OCI-LY1 (cell line): Measurements from ENCODE around the gene OVCH1.

Source experiments
- H2AFZ ChIP-seq: fragments of 200-600 bp; sonication (generic), shearing (Covaris generic); 2 replicates; pipeline ENCODE4 v1.6.0; 2014; ENCODE audit warnings: antibody characterized with exemption, mild to moderate bottlenecking, low read length
- H3F3A ChIP-seq: fragments of 200-600 bp; sonication (generic), shearing (Covaris generic); 2 replicates; pipeline ENCODE4 v1.6.0; 2014; ENCODE audit warnings: mild to moderate bottlenecking, antibody characterized with exemption, low read length, moderate library complexity; ENCODE audit not compliant: insufficient read depth
- H3K27ac ChIP-seq: fragments of 200-600 bp; sonication (generic); 2 replicates; pipeline ENCODE4 v1.5.1; 2014; ENCODE audit warnings: low read length, mixed run types, mild to moderate bottlenecking, low read depth; ENCODE audit not compliant: poor library complexity, severe bottlenecking
- H3K27me3 ChIP-seq: fragments of 200-600 bp; sonication (generic); 2 replicates; pipeline ENCODE4 v1.6.0; 2014; ENCODE audit warnings: antibody characterized with exemption, mild to moderate bottlenecking, low read length, moderate library complexity; ENCODE audit not compliant: insufficient read depth
- H3K36me3 ChIP-seq: fragments of 200-600 bp; sonication (generic); 2 replicates; pipeline ENCODE4 v1.6.1; 2014; ENCODE audit warnings: mild to moderate bottlenecking, antibody characterized with exemption, low read length, moderate library complexity, mixed read lengths; ENCODE audit not compliant: insufficient read depth
- H3K4me1 ChIP-seq: fragments of 200-600 bp; sonication (generic); 2 replicates; pipeline ENCODE4 v1.5.1; 2014; ENCODE audit warnings: mild to moderate bottlenecking, low read length, moderate library complexity; ENCODE audit not compliant: insufficient read depth, severe bottlenecking
- H3K4me2 ChIP-seq: fragments of 200-600 bp; sonication (generic), shearing (Covaris generic); 2 replicates; pipeline ENCODE4 v1.6.1; 2014; ENCODE audit warnings: low read length
- H3K4me3 ChIP-seq: fragments of 200-600 bp; sonication (generic); 2 replicates; pipeline ENCODE4 v1.5.1; 2014; ENCODE audit warnings: low read length, low read depth, mild to moderate bottlenecking, mixed read lengths; ENCODE audit not compliant: poor library complexity, severe bottlenecking
- H3K79me2 ChIP-seq: fragments of 200-600 bp; shearing (Covaris generic); 2 replicates; pipeline ENCODE4 v1.6.1; 2016; ENCODE audit warnings: mixed run types, low read length, mixed read lengths; ENCODE audit not compliant: insufficient read depth
- H3K9ac ChIP-seq: fragments of 200-600 bp; sonication (generic), shearing (Covaris generic); 2 replicates; pipeline ENCODE4 v1.6.1; 2014; ENCODE audit warnings: mild to moderate bottlenecking, low read length, mixed read lengths
- H3K9me2 ChIP-seq: fragments of 200-600 bp; sonication (generic), shearing (Covaris generic); 2 replicates; pipeline ENCODE4 v1.6.1; 2014; ENCODE audit warnings: low read depth, mild to moderate bottlenecking, low read length, mixed read lengths
- H3K9me3 ChIP-seq: fragments of 200-600 bp; shearing (Covaris generic); 2 replicates; pipeline ENCODE4 v1.6.1; 2014; ENCODE audit warnings: low read length, mixed read lengths
- H4K20me1 ChIP-seq: fragments of 200-600 bp; sonication (generic), shearing (Covaris generic); 2 replicates; pipeline ENCODE4 v1.6.0; 2016; ENCODE audit warnings: mild to moderate bottlenecking, low read length; ENCODE audit not compliant: insufficient read depth
- EZH2 ChIP-seq: fragments of 200-600 bp; sonication (generic), shearing (Covaris generic); IDR thresholded peaks from 2 replicates; pipeline ENCODE4 v1.8.0; 2017; ENCODE audit warnings: borderline replicate concordance, mixed run types, mild to moderate bottlenecking, antibody characterized with exemption, low read length, moderate library complexity, mixed read lengths
- TF ChIP-seq, protein P1 (sequence below): fragments of 200-600 bp; sonication (generic), shearing (Covaris generic); IDR thresholded peaks from 2 replicates; pipeline ENCODE4 v1.5.1; 2017; ENCODE audit warnings: mild to moderate bottlenecking, antibody characterized with exemption, low read length, moderate library complexity, mixed read lengths

Gene OVCH1, protein sequence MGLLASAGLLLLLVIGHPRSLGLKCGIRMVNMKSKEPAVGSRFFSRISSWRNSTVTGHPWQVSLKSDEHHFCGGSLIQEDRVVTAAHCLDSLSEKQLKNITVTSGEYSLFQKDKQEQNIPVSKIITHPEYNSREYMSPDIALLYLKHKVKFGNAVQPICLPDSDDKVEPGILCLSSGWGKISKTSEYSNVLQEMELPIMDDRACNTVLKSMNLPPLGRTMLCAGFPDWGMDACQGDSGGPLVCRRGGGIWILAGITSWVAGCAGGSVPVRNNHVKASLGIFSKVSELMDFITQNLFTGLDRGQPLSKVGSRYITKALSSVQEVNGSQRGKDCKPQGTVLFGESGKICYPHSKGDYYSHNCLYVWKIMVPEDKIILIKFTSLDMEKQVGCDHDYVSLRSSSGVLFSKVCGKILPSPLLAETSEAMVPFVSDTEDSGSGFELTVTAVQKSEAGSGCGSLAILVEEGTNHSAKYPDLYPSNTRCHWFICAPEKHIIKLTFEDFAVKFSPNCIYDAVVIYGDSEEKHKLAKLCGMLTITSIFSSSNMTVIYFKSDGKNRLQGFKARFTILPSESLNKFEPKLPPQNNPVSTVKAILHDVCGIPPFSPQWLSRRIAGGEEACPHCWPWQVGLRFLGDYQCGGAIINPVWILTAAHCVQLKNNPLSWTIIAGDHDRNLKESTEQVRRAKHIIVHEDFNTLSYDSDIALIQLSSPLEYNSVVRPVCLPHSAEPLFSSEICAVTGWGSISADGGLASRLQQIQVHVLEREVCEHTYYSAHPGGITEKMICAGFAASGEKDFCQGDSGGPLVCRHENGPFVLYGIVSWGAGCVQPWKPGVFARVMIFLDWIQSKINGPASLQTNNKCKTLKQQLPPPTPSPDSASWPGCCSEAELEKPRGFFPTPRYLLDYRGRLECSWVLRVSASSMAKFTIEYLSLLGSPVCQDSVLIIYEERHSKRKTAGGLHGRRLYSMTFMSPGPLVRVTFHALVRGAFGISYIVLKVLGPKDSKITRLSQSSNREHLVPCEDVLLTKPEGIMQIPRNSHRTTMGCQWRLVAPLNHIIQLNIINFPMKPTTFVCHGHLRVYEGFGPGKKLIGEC

DNA sequence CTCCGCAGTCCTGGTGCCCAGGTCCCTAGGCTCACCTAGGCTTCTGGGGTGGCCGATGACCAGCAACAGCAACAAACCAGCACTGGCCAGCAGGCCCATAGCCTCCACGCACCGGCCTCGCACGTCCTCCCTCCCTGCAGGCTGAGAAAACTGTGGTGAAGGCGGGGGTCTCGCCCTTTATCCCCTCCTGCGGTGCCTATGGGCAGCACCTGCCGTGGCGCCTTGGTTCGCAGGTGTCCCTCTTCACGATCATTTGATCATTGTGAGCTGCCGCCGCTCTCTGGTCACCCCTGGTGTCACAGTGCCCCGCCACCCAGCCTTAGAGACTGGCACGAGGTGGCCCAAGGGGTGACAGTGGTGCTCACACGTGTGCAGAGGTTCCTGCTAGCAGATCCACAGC is at the start of gene OVCH1:
OVCH1 (minus strand) TSS at position 99 of the 400 bp plus-strand sequence; CDS start at position 99, 0 bp downstream.
- no peak for TF ChIP-seq EZH2
- TF ChIP-seq, protein P1, sequence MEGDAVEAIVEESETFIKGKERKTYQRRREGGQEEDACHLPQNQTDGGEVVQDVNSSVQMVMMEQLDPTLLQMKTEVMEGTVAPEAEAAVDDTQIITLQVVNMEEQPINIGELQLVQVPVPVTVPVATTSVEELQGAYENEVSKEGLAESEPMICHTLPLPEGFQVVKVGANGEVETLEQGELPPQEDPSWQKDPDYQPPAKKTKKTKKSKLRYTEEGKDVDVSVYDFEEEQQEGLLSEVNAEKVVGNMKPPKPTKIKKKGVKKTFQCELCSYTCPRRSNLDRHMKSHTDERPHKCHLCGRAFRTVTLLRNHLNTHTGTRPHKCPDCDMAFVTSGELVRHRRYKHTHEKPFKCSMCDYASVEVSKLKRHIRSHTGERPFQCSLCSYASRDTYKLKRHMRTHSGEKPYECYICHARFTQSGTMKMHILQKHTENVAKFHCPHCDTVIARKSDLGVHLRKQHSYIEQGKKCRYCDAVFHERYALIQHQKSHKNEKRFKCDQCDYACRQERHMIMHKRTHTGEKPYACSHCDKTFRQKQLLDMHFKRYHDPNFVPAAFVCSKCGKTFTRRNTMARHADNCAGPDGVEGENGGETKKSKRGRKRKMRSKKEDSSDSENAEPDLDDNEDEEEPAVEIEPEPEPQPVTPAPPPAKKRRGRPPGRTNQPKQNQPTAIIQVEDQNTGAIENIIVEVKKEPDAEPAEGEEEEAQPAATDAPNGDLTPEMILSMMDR, result no peak
- Histone ChIP-seq H3K27ac (no peak within 1 kb of the TSS), H2AFZ (no peak within 1 kb of the TSS), H3K36me3 (no peaks in the 10 kb centered on the region), H3K79me2 (no peaks in the 10 kb centered on the region), H4K20me1 (no peaks in the 10 kb centered on the region), H3K4me2 (no peak within 1 kb of the TSS), H3K9ac (no peak within 1 kb of the TSS), H3K9me2 (no peaks in the 10 kb centered on the region), H3K4me1 (peaks cover 7% of the 10 kb centered on the region), H3K9me3 (no peaks in the 10 kb centered on the region), H3K27me3 (no peaks in the 10 kb centered on the region), H3F3A (no peaks in the 10 kb centered on the region), H3K4me3 (no peak within 1 kb of the TSS)

DNA sequence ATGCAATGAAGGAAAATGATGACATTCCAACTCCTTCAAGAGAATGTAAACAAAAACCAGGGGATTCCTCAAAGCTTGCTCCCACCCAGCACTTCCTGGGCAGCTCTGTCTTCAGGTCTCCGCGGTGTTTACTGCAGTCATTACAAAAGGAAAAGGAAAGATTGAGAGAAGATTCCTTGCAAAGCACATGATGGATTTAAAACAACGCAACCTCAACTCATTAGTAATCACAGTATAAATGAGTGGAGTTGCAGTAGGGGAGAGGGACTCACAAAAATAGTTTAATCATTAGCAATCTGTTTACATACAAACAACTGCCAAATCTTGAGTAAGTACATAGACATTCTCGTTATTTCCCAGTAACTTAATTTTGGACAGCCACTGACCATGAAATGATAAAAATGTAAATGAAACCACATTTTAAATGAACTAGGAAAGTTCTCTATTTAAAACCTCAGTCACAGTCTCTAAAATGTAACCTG is 49.7 kb upstream of the OVCH1 start:
- no peaks in the 10 kb centered on the region for H3K27me3 ChIP-seq
- no peaks in the 10 kb centered on the region for H3K9me3 ChIP-seq
- H3K27ac ChIP-seq, result no peak overlapping the region
- TF ChIP-seq EZH2, result no peak
- TF ChIP-seq, protein P1, result no peak
- no peak overlapping the region for H2AFZ ChIP-seq
- H3K36me3 ChIP-seq, result no peaks in the 10 kb centered on the region
- H3K4me1 ChIP-seq, result no peaks in the 10 kb centered on the region
- H3K4me2 ChIP-seq, result no peak overlapping the region
- H3K79me2 ChIP-seq, result no peaks in the 10 kb centered on the region
- no peaks in the 10 kb centered on the region for H4K20me1 ChIP-seq
- no peak overlapping the region for H3K9ac ChIP-seq
- no peak overlapping the region for H3K4me3 ChIP-seq
- no peaks in the 10 kb centered on the region for H3F3A ChIP-seq
- H3K9me2 ChIP-seq, result no peaks in the 10 kb centered on the region

DNA sequence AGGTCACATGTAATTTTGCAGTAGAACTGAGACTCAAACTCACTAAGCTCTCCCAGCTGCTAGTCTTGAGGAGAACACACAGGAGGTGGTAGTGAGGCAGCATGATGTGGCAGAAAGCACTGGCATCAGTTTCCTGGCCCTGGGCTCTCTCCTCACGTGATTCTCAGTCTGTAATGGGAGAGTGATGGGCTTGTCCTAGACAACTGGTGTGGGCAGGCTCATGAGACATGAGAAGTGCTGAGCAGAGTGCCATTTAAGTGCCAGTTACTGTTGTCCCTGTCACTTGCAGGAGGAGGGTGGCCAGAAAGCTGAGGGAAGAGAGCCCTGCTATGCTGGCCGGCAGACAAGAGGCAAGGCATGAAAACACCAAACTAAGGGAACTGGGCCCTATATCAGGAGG is 48.5 kb upstream of the OVCH1 start:
- Histone ChIP-seq H3K79me2 (no peaks in the 10 kb centered on the region), H3K36me3 (no peaks in the 10 kb centered on the region), H3K4me1 (no peaks in the 10 kb centered on the region), H3K4me3 (no peak overlapping the region), H3K9ac (no peak overlapping the region), H3F3A (no peaks in the 10 kb centered on the region), H2AFZ (no peak overlapping the region), H4K20me1 (no peaks in the 10 kb centered on the region), H3K27me3 (no peaks in the 10 kb centered on the region), H3K4me2 (no peak overlapping the region), H3K9me2 (no peaks in the 10 kb centered on the region), H3K9me3 (no peaks in the 10 kb centered on the region), H3K27ac (no peak overlapping the region)
- no peak for TF ChIP-seq EZH2
- TF ChIP-seq, protein P1, result no peak
